NCI-H1417 treated with DMSO at 0.1 percent for 48 hours (cell line): ENCODE results near the gene SLC25A10.
"Not testable (repeated sequence)": the region's sequence is repeated elsewhere in the genome, so short reads cannot be mapped to it uniquely, and the experiment has no call there.

Source experiments
- DNase-seq: peaks from one replicate; lab custom pipeline; 2025; lab: John Stamatoyannopoulos, UW

The SLC25A10 gene

DNA sequence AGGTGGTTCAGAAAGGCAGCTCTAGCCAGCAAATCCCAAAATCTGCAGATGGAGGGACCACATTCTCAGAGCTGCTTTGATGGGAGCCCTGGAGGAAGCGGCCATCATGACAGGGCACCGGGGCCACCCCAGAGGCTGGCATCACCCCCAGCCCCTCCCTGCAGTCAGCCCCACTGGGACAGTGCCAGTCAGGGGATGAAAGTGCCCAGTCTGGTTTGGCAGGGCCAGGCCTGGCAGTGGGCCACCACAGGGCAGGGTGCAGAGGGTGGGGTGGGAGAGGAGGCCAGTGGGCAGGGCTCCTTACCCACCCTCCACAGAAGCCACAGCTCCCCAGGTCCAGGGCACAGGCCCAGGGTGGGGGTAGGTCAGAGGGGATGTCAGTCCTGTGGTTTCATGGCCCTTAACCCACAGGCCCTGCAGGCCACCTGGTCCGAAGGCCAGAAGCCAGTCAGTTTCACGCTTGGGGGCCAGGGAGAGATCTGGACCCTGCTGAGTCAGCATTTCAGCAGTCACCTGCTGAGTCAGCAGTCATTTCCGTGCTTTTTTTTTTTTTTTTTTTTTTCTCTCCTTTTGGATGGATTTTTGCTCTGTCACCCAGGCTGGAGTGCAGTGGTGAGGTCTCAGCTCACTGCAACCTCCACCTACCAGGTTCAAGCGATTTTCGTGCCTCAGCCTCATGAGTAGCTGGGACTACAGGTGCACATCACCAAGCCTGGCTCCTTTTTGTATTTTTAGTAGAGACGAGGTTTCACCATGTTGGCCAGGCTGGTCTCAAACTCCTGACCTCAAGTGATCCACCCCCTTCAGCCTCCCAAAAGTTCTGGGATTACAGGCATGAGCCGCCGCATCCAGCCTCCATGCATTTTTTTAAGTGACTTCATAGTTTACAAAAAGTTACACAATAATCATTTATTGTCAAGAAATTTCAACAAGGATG, 10.4 kb downstream of the SLC25A10 start:
- no peak for DNase-seq

DNA sequence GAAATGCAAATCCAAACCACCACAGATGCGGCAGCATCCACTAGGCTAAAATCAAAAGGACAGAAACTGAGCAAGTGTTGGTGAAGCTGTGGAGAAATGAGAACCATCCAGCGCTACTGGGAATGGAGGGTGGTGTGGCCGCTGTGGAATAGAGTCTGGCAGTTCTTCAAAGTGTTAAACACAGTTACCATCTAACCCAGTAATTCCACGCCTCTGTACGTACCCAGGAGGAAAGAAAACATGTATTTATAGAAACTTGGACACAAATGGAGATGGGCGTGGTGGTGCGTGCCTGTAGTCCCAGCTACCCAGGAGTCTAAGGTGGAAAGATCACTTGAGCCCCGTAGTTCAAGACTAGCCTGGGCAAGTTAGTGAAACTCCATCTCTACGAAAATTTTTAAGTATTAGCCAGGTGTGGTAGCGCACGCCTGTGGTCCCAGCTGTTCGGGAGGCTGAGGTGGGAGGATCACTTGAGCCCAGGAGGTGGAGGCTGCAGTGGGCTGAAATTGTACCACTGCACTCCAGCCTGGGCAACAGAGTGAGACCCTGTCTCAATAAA, 11.6 kb downstream of the SLC25A10 start:
- DNase-seq: no peak

DNA sequence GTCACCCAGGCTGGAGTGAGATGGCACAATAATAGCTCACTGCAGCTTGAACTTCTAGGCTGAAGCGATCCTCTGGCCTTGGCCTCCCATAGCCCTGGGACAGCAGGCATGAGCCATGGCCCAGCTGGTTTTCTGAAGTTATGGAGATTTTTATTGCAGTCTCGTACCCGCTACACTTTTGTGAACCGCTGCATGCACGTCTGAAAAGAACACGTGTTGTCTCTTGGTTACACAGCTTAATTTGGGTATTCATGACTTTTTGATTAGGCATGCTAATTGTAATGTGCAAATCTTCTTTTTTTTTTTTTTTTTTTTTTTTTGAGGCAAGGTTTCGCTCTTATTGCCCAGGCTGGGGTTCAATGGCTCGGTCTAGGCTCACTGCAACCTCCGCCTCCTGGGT, 13.4 kb downstream of the SLC25A10 start:
- no peak for DNase-seq

DNA sequence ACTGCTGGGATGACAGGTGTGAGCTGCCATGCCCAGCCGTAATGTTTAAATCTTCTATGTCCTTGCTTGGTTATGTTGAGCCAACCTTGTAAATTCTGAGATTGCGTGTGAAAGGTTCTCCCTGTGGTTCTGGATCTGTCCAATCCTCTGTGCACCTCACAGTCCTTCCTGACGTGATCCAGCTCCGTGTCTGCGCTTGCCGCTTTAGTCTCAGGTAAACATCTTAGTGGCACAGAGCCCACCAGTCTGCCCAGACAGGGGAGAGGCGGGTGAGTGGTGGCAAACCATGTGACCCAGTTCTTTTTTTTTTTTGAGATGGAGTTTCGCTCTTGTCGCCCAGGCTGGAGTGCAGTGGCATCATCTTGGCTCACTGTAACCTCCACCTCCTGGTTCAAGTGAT, 13.9 kb downstream of the SLC25A10 start:
- no peak for DNase-seq

DNA sequence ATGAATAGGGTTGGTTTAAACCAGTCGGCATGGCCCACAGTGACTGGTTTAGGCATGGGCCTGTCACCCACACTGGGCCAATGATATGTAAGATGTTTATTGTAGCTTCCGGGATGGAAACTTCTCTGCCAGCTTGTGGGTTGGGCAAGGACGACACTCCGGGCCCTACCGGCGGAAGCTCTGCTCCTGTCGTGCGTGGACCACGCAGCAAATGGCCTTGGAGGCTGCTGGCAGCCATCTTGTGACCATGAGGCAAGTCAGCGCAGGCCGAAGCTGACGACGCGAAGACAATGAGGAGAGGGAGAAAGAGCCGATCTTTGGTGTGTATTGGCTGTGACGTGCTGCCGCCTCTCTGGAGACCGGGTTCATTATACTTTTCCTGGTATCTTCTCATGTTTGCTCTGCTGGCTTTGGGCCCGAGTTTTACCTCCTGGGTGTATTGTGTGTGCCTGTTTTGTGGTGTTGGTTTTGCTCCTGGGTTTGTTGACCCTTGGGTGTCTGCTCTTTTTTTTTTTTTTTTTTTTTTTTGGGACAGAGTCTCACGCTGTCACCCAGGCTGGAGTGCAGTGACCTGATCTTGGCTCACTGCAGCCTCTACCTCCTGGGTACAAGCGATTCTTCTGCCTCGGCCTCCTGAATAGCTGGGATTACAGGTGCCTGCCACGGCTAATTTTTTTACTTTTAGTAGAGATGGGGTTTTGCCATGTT, 15.4 kb downstream of the SLC25A10 start:
- no peak for DNase-seq

DNA sequence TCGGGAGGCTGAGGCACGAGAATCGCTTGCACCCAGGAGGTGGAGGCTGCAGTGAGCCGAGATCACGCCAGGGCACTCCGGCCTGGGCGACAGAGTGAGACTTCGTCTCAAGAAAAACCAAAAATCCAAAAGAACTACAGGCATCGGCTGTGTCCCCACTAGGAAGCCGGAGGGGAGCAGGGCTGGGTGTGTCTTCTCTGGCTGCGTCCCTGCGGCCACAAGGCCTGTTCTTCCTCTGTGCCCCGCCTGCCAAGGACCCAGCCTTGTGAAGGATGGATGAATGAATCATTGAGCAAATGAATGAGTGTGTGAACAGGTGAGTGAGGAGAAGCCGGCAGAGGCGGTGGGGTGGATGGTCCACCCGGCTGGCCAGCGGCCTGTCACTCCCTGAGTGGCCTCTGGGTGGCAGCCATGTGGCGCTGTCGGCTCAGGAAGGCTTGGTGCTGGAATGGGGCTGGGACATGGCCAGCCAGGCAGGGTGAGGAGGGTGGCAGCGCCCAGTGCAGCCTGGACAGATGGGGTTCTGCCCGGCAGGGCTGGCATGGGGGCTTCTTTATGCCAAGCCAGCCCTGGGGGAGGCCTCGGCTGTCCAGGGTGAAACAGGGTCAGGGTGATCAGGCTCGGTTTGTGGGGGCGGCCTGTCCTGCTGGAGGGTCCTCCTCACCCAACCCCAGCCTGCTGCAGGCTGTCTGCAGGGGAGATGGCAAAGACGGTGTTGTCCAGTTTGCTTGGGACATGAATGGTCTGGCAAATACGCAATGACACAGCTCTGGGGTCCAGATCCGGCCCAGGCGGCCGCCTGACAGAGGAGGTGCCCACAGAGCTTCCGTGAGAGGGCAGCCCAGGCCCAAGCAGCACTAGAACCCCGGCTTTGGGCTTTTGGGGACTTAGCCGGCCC, 21.7 kb downstream of the SLC25A10 start:
- no peak for DNase-seq

DNA sequence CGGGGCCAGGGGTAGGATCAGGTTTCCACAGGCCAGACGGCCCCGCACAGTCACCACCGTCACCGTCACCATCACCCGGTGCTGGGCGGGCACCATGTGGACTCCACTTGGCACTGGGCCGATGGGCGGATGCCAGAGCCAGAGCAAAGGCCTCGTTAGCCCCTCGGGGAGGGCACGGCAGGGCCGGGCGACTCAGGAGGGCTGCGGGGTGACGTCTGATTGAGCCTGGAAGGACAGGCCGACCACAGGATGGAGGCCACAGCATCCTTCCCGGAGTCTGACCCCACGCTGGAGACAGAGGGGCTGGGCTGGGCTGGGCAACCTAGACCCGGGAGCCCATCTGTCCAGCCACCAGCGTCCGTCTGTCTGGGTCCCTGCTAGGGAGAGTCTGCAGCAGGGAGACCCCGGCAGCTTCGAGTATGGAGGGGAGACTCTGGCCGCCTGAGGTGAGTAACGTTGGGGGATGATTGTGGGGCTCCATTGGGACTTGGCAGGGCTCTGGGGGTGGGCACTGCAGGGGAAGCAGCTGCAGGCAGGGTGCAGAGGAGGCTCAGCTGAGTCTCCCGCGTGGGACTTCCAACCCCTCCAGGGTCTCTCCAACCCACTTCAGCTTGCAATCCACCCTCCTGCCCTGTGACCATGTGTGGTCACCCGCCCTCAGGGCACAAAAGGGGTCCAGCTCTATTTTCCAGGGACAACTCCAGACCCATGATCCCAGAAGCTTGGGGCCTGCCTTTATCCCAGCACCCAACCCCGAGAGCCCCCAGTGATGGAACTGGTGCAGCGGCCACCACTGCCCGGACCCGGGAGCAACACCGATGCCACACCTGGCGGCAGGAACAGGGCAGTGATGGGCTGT, 22.6 kb downstream of the SLC25A10 start:
- DNase-seq: no peak

DNA sequence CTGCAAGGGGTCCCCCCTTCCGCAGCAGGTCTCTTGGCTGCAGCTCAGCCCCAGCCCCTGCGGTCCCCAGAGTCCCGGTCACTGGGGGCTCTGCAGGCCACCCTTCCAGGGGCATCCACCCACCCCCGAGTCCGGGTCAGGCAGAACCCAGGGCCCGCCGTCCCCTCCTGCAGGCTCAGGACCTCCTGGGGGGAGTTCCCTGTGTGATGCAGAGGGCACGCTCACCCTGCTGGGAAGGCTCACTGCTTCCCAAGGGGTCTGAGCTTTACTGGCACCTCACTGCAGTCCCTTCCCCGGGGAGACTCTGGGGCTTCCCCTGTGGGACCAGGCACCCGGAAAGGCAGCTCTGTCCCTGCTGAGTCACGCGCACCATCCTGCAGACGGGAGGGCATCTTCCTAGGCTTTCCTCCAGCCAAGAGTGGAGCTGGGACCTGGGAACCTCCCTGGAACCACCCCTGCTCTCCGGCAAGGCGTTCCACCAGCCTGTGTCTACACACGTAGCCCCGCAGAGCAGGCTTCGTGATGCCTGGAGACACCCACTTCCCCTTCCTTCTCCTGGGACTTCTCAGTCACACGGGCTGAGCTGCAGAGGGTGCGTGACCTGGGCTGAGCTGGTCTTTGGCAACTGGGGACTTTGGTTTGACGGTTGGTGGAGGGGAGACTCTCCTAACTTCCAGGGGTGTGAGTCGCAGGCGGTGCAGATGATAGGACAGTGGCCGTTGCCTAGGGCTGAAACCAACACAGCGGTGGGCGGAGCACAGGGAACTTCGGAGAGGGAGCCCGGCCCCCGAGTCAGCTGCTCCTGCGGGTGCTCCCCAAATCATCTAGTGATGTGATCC, 23.4 kb downstream of the SLC25A10 start:
- no peak for DNase-seq

DNA sequence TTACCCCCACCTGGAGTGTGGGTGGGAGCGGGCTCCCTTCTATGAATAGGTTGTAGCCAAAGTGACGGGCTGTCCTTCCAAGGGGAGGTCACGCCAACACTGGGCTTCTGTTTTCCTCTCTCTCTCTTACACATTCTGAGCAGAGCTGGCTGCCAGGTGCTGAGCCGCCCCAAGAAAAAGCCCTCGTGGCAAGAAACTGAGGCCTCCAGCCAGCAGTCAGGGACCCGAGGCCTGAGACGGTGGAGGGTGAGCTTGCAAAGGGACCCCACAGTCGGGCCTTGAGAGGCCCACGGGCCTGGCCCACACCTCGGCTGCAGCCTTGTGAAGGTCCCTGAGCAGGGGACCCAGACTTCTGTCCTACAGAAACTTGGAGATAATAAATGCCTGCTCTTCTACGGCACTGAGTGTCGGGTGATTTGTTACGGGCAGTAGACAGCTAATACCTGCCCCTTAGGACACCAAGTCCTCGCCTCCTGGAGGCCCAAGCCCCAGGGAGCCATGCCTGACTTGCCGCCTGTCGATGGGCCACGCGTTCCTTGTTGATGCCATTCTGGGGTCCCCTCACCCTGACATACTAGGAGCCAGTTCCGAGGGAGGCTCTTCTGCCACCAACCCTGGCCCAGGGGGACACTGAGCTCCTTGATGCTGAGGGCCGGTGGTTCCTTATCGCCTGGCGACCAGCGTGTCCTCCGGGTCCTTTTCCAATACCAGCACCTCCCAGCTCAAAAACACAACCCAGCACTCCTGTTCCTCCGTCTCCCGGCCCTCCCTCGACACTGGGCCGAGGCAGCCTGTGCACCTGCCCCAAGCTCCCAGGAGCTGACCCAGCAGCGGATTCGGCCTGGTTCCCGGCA, 26.1 kb downstream of the SLC25A10 start:
- no peak for DNase-seq

DNA sequence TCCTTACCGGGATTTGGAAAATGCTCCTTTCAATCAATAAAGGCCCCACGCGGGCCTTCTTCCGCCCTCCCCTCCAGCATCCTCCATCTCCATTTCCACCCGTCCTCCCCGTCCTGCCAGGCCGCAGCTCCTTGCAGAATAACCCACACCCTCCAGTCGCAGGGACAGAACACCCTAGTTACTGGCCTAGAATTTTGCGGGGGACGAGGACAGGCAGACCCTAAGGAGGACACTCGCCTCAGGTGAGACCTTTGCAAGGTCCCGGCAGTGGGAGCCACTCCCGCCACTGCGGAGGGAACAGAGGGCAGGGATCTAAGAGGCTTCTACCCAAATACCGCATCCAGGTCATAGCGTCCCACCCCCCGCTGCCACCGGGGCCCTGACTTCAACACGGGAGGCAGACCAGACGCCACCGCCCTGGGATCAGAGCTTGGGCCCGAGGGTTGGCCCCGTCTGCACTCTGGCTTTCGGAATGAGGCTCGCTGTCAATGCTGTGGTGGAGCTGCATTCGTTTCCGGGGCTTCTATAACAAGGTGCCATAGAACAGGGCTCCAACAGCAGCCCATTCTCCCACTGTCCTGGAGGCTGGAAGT, 26.8 kb downstream of the SLC25A10 start:
- no peak for DNase-seq

DNA sequence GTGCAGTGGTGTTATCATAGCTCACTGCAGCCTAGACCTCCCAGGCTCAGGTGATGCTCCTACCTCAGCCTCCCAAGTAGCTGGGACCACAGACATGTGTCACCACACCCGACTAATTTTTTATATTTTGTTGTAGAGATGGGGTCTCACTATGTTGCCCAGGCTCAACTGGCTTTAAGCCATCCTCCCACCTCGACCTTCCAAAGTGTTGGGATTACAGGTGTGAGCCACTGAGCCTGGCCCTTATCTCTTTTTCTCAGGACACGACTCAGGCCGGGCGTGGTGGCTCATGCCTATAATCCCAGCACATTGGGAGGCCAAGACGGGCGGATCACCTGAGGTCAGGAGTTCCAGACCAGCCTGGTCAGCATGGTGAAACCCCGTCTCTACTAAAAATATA, 27.5 kb downstream of the SLC25A10 start:
- not testable (repeated sequence) for DNase-seq

DNA sequence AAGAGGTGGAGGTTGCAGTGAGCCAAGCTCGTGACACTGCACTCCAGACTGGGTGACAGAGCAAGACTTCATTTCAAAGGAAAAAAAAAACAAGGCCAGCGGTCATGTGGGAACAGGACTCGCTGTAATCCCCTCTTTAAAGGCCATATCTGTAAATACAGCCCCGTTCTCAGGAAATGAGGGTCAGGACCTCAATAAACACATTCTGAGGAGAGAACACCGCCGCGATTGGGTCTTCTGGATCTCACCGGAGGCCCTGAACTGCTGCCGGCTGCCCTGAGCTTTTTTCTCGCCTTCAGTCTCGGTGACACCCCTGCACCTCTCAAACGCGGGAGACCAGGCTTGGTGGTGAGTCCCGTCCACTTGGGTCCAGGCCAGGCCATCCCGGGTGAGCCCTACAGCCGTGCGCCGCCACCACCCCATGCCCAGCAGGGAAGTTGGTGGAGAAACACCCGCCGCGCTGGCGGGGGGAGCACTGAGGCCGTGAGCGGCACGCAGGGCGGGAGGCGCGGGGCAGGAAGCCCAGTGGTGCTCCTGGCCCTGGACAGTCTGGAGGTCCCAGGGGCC, 28.4 kb downstream of the SLC25A10 start:
- DNase-seq: no peak

DNA sequence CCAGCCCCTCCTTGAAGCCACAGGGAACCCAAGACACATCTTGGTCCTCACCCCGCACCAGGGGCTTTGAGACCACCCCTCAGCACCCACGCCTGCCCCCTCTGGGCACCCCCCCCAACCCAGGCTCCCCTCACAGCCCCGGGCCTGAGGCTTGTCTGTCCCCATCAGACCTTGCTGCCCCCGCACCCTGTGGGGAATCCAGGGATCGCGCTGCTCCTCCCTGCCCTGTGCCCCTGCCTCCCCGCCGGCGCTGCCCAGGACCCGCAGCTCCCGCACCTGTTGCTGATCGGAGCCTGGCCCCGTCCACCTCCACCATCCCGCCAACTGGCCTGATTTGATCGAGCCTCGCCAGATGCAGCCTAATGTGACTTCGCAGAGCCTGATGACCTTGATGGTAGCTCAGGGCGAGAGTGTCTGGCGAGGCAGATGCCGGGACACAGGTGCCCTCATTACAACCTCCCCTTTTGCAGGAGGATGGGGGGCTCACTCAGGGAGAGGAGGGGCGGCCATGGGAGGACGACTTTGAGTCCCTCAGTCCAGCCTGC, 29.0 kb downstream of the SLC25A10 start:
- DNase-seq: no peak

DNA sequence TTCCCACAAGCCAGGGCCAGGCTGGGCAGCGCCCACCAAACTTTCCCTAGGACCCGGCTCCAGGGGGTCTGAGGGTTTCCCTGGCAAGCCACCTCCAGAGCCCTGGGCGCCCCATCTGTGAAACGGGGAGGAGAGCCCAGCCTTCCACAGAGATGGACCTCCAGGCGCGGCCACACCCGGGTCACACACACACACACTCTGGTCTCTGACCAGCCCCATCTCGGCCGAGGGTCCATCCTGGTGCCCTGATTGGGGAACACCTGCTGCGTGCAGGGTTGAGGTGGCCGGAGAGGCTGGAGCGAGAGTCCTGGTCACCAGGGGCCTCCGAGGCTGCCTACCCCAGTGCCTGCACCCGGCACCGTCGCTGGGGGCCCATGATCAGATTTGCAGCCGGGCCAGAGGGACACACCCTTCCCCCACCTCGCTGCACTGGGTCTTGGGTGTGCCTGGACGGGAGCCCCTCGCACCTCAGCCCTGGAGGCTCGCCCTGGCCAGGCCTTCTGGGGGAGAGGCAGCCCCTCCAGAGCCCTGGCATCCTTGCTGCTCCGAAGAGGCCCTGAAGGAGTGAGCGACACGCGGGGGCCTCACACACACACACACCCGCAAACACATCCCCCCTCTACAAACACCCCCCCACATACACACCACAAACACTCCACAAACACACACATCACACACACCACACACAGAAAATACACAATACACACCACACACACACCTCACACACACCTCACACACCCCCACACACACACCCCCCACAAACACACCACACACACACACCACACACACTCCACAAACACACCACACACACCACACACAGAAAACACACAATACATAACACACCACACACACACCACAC, 29.7 kb downstream of the SLC25A10 start:
- no peak for DNase-seq
